Pulmonary artery endothelial cell (primary cell): ENCODE measurements around the gene IFT74. TPM values are rescaled to one million over a fixed set of nuclear protein-coding genes. Genes with fewer than 3 reads are reported as not detected.
"Not testable (repeated sequence)": the region's sequence is repeated elsewhere in the genome, so short reads cannot be mapped to it uniquely, and the experiment has no call there.

ENCODE experiments used
- DNase-seq: peaks from one replicate; pipeline ENCODE4 v3.0.0-alpha.2; 2011; ENCODE audit warnings: low read depth, low spot score
- total RNA-seq: library from RNA; depleted of rRNA; stranded (reverse); fragments of >200 nt; gene quantifications from 2 replicates; pipeline ENCODE4 v1.2.3, GENCODE V29; 2014

Gene IFT74
- total RNA-seq, 1 donor from 2014 or later: 7.8 TPM

GRCh38 chr9:27073841-27074728 lies 117.9 kb downstream of the IFT74 start:
- DNase-seq: no peak

GRCh38 chr9:27078685-27079084 lies 122.5 kb downstream of the IFT74 start:
- peak; percentile 19 for DNase-seq

- DNase-seq: no peak
These were observed 129.2 kb downstream of the IFT74 start for GRCh38 chr9:27085456-27085855.

- no peak for DNase-seq
These were observed 130.8 kb downstream of the IFT74 start for GRCh38 chr9:27086818-27087680.

GRCh38 chr9:27088981-27089380 lies 132.8 kb downstream of the IFT74 start:
- no peak for DNase-seq

- DNase-seq: no peak
These were observed 133.5 kb downstream of the IFT74 start for GRCh38 chr9:27089706-27090105.

- DNase-seq: no peak
These were observed 134.0 kb downstream of the IFT74 start for GRCh38 chr9:27090231-27090630.

- DNase-seq: no peak
These were observed 134.5 kb downstream of the IFT74 start for GRCh38 chr9:27090711-27091110.

- DNase-seq: not testable (repeated sequence)
These were observed 136.3 kb downstream of the IFT74 start for GRCh38 chr9:27092496-27092895.

- DNase-seq: not testable (repeated sequence)
These were observed 137.3 kb downstream of the IFT74 start for GRCh38 chr9:27093384-27094067.

GRCh38 chr9:27094640-27095298 lies 138.6 kb downstream of the IFT74 start:
- no peak for DNase-seq

GRCh38 chr9:27107241-27107640 lies 151.0 kb downstream of the IFT74 start:
- no peak for DNase-seq

- DNase-seq: no peak
These were observed 152.8 kb downstream of the IFT74 start, which contains the start of gene TEK for GRCh38 chr9:27108981-27109541. Gene TEK, plus strand, starts transcription at chr9:27109225. Its CDS starts 366 bp downstream, at chr9:27109591.

- DNase-seq: no peak
These were observed 153.4 kb downstream of the IFT74 start for GRCh38 chr9:27109621-27110020.

GRCh38 chr9:27110181-27110580 lies 154.0 kb downstream of the IFT74 start:
- DNase-seq: no peak

- DNase-seq: no peak
These were observed 156.0 kb downstream of the IFT74 start for GRCh38 chr9:27112235-27112634.

Other genes with a start within 250 kb of the IFT74 start
- gene CAAP1, start 63.6 kb upstream of the IFT74 start, total RNA-seq: 15.8 and 21.2 TPM in 2 replicates
- gene PLAA, start 9.2 kb upstream of the IFT74 start, total RNA-seq: 49.6 and 53.3 TPM in 2 replicates
- not detected in 2 replicates for gene LRRC19, start 49.3 kb downstream of the IFT74 start, total RNA-seq
- gene TEK, start 152.8 kb downstream of the IFT74 start, total RNA-seq: 98.9 and 100 TPM in 2 replicates